PC-3 (cell line): Measurements from ENCODE around the gene PIM3. TPM values are rescaled to one million over a fixed set of nuclear protein-coding genes. Genes with fewer than 3 reads are reported as not detected.

Experiments
- ATAC-seq: fragments of 200-7000 bp; cut with Tn5 transposase; 2 replicates; pipeline ENCODE4 v1.9.1; 2020; ENCODE audit warnings: mild to moderate bottlenecking, moderate library complexity
- BruUV-seq: library from RNA; stranded (reverse); fragments of 400-500 nt; replicated peaks from 2 replicates; lab custom pipeline; 2021; lab: Mats Ljungman, UMichigan
- CTCF ChIA-PET: fragments of 300-600 bp; sonication (Branson Sonifier 250); formaldehyde crosslinking; loops from one replicate; lab custom pipeline; 2022; ENCODE audit warnings: antibody characterized with exemption; lab: Charles Lee
- POLR2A ChIA-PET: fragments of 300-600 bp; sonication (Branson Sonifier 250); formaldehyde crosslinking; loops from one replicate; lab custom pipeline; 2022; ENCODE audit warnings: antibody characterized with exemption; ENCODE audit not compliant: unreplicated experiment; lab: Charles Lee
- DNase-seq: peaks from one replicate; pipeline ENCODE4 v3.0.0-alpha.2; 2015
- H2AFZ ChIP-seq: fragments of 300-600 bp; sonication (generic); 2 replicates; pipeline ENCODE4 v1.6.0; 2016; ENCODE audit warnings: antibody characterized with exemption, low read length
- H3F3A ChIP-seq: fragments of 300-600 bp; sonication (generic); one replicate; pipeline ENCODE4 v1.6.0; 2017; ENCODE audit warnings: antibody characterized with exemption, low read length, control low read depth, mild to moderate bottlenecking; ENCODE audit not compliant: unreplicated experiment
- H3K27ac ChIP-seq: fragments of 300-600 bp; sonication (generic); 2 replicates; pipeline ENCODE4 v1.5.1; 2016; ENCODE audit warnings: mild to moderate bottlenecking, low read length
- H3K27me3 ChIP-seq: fragments of 300-600 bp; sonication (generic); 2 replicates; pipeline ENCODE4 v1.6.1; 2016; ENCODE audit warnings: low read length, mixed read lengths
- H3K36me3 ChIP-seq: fragments of 300-600 bp; sonication (generic); 2 replicates; pipeline ENCODE4 v1.6.1; 2016; ENCODE audit warnings: low read depth, mixed run types, low read length, mixed read lengths
- H3K4me1 ChIP-seq: fragments of 300-600 bp; sonication (generic); 2 replicates; pipeline ENCODE4 v1.5.1; 2016; ENCODE audit warnings: low read length; ENCODE audit not compliant: insufficient read depth
- H3K4me2 ChIP-seq: fragments of 300-600 bp; sonication (generic); 2 replicates; pipeline ENCODE4 v1.6.0; 2016; ENCODE audit warnings: low read length
- H3K4me3 ChIP-seq: fragments of 300-600 bp; sonication (generic); 2 replicates; pipeline ENCODE4 v1.5.1; 2016; ENCODE audit warnings: mild to moderate bottlenecking, low read length, mixed read lengths
- H3K79me2 ChIP-seq: fragments of 300-600 bp; sonication (generic); 2 replicates; pipeline ENCODE4 v1.6.1; 2017; ENCODE audit warnings: low read length, mixed read lengths
- H3K9ac ChIP-seq: fragments of 300-600 bp; sonication (generic); 2 replicates; pipeline ENCODE4 v1.6.0; 2016; ENCODE audit warnings: mild to moderate bottlenecking, low read length
- H3K9me2 ChIP-seq: fragments of 300-600 bp; sonication (generic); replicated peaks from 2 replicates; pipeline ENCODE4 v1.6.1; 2016; ENCODE audit warnings: mixed run types, low read length, mixed read lengths
- H3K9me3 ChIP-seq: fragments of 300-600 bp; sonication (generic); 2 replicates; pipeline ENCODE4 v1.6.1; 2016; ENCODE audit warnings: low read length, mixed read lengths
- H4K20me1 ChIP-seq: fragments of 300-600 bp; sonication (generic); 2 replicates; pipeline ENCODE4 v1.6.1; 2016; ENCODE audit warnings: low read length, mixed read lengths
- EZH2 ChIP-seq: fragments of 300-600 bp; sonication (generic); IDR thresholded peaks from one replicate; pipeline ENCODE4 v1.6.1; 2017; ENCODE audit warnings: antibody characterized with exemption, mild to moderate bottlenecking, low read length; ENCODE audit not compliant: unreplicated experiment
- EZH2phosphoT487 ChIP-seq: fragments of 300-600 bp; sonication (generic); IDR thresholded peaks from 2 replicates; pipeline ENCODE4 v1.6.1; 2018; ENCODE audit warnings: mild to moderate bottlenecking, antibody characterized with exemption, low read length, borderline replicate concordance
- intact Hi-C: fragments of 100-400 bp; cut with micrococcal nuclease; formaldehyde crosslinking; loops from 2 replicates; pipeline ENCODE4 v1.9.0; 2023
- total RNA-seq: library from RNA; depleted of rRNA; stranded (reverse); fragments of >200 nt; gene quantifications from 2 replicates; pipeline ENCODE4 v1.2.3, GENCODE V29; 2014
- TF ChIP-seq, protein P1 (sequence below): fragments of 300-600 bp; sonication (generic); conservative IDR thresholded peaks from 2 replicates; pipeline ENCODE4 v1.5.1; 2017; ENCODE audit warnings: antibody characterized with exemption, low read depth, mild to moderate bottlenecking, low read length

PIM3 gene
- total RNA-seq, 1 experiment from 2014 or later, result 61.7 TPM

DNA sequence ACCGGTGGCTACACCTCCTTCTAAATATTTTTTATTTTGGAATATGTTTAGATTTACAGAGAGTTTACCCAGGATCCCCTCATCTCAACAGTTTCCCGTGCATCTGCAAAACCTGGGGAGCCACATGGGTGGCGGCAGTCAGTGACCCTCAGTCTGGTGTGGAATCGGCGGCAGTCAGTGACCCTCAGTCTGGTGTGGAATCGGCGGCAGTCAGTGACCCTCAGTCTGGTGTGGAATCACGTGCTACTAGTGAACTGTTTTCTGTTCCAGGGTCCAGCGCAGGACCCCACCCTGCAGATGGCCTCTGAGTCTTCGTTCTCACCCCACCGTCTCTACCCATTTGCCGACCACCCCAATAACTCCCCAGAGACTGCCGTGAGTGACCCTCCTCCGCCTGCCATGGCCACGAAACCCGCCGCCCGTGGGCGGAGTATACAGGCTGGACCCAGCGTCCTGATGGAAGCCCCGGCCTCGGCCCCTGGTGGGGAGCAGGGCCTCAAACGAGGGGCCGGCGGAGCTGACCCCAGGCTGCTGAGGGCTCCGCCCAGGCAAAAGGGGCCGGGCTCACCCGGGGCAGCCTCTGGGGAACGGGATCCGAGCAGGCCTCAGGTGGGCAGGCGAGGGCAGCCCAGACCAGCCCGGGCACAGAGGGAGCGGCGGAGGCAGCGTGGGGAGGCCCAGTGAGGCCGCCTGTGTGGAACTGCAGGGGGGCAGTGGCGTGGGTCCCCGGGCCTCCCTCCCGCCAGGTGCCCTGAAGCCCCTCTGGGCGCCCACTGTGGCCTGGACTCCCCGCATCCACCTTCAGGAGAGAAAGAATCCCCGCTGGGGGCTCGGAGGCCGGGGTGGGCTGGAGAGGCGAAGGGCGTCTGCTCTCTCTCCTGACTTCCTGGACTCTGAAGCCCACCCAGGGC is 49.4 kb downstream of the PIM3 start:
- Histone ChIP-seq H2AFZ (no peak overlapping the region), H3K9me3 (no peaks in the 10 kb centered on the region), H3F3A (no peaks in the 10 kb centered on the region), H3K9ac (no peak overlapping the region), H4K20me1 (no peaks in the 10 kb centered on the region), H3K36me3 (no peaks in the 10 kb centered on the region), H3K9me2 (no peaks in the 10 kb centered on the region), H3K4me2 (no peak overlapping the region), H3K4me1 (peaks cover 19% of the 10 kb centered on the region), H3K4me3 (no peak overlapping the region), H3K27me3 (no peaks in the 10 kb centered on the region), H3K27ac (no peak overlapping the region), H3K79me2 (no peaks in the 10 kb centered on the region)
- no TSS peak for BruUV-seq
- TF ChIP-seq EZH2phosphoT487 (no peak), EZH2 (no peak)
- TF ChIP-seq, protein P1, sequence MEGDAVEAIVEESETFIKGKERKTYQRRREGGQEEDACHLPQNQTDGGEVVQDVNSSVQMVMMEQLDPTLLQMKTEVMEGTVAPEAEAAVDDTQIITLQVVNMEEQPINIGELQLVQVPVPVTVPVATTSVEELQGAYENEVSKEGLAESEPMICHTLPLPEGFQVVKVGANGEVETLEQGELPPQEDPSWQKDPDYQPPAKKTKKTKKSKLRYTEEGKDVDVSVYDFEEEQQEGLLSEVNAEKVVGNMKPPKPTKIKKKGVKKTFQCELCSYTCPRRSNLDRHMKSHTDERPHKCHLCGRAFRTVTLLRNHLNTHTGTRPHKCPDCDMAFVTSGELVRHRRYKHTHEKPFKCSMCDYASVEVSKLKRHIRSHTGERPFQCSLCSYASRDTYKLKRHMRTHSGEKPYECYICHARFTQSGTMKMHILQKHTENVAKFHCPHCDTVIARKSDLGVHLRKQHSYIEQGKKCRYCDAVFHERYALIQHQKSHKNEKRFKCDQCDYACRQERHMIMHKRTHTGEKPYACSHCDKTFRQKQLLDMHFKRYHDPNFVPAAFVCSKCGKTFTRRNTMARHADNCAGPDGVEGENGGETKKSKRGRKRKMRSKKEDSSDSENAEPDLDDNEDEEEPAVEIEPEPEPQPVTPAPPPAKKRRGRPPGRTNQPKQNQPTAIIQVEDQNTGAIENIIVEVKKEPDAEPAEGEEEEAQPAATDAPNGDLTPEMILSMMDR, result no peak
- ATAC-seq (no peak), DNase-seq (no peak)
- ChIA-PET CTCF (no interaction called here), POLR2A (no interaction called here)
- intact Hi-C loops, result no loop called here

DNA sequence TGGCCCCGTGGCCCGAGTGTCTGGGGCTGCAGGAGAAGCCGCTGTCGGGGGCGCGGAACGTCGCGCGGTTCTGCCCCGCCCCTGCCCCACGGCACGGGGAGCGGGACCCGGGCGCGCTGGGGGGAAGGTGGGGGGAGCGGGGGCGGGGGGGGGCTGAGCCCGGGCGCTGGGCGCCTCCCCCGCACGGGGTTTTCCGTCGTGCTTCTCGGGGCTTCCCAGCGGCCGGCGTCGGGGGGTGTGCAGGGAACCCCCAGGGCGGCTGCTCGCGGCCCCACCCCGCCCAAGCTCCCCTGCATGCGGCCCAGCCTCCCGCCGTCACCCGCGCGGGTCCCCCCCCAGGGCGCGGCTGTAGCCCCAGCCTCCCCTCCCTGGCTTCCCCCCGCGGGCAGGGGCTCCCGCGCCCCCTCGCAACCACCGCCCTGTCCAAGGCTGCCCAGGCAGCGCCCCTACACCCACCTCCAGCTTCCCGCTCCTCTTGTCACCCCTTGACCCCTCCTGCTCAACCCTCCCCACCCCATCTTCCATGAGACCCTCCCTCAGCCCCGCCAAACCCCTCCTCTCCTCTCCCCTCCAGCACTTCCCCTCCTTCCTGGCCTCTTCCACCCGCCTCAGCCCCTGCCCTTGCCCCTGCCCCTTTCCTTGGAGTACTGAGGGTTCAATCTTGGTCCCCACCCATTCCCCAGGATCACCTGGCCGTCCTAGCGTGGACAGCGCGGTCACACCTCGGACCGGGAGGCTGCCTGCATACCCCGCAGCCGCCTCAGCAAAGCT is 50.3 kb downstream of the PIM3 start:
- Histone ChIP-seq H3K9me2 (no peaks in the 10 kb centered on the region), H3F3A (no peaks in the 10 kb centered on the region), H4K20me1 (no peaks in the 10 kb centered on the region), H3K27me3 (no peaks in the 10 kb centered on the region), H2AFZ (no peak overlapping the region), H3K36me3 (no peaks in the 10 kb centered on the region), H3K27ac (no peak overlapping the region), H3K9ac (no peak overlapping the region), H3K4me3 (no peak overlapping the region), H3K9me3 (no peaks in the 10 kb centered on the region), H3K4me1 (peaks cover 19% of the 10 kb centered on the region), H3K79me2 (no peaks in the 10 kb centered on the region), H3K4me2 (no peak overlapping the region)
- intact Hi-C loops, result no loop called here
- ATAC-seq, result no peak
- BruUV-seq, result no TSS peak
- DNase-seq, result no peak
- TF ChIP-seq EZH2, result no peak
- TF ChIP-seq, protein P1, result no peak
- CTCF ChIA-PET, result no interaction called here
- POLR2A ChIA-PET, result no interaction called here
